Tibial nerve (tissue), 4 donors: ENCODE data around the gene NOXO1.

Source experiments
- CTCF ChIP-seq, 5 experiments: fragments of 200-600 bp in 3 of 5; fragments of 450-650 bp in 2 of 5; sonication (generic) in 3 of 5; IDR thresholded peaks; one replicate each; pipeline ENCODE4 v1.5.1; 2016 to 2019; ENCODE audit warnings: antibody characterized with exemption in 5 of 5, mild to moderate bottlenecking in 3 of 5, moderate library complexity in 2 of 5
- EP300 ChIP-seq, 2 donors: sonication (generic); formaldehyde crosslinking; IDR thresholded peaks; one replicate each; pipeline ENCODE4 v1.6.1; 2017; ENCODE audit warnings: antibody characterized with exemption in 2 of 2, mild to moderate bottlenecking in 1 of 2
- POLR2A ChIP-seq, 2 donors: fragments of 450-650 bp; IDR thresholded peaks; one replicate each; pipeline ENCODE4 v1.6.1; 2017; ENCODE audit warnings: antibody characterized with exemption in 2 of 2, mild to moderate bottlenecking in 2 of 2, moderate library complexity in 2 of 2

GRCh38 chr16:2015947-2016208 is 34.6 kb upstream of the NOXO1 start:
- TF ChIP-seq CTCF (IDR thresholded peaks at IDR 0.05) (no peak), EP300 (IDR thresholded peaks at IDR 0.05) (no peak), POLR2A (IDR thresholded peaks at IDR 0.05) (no peak)
